ENCODE data around the gene PAK5.

Gene PAK5

DNA sequence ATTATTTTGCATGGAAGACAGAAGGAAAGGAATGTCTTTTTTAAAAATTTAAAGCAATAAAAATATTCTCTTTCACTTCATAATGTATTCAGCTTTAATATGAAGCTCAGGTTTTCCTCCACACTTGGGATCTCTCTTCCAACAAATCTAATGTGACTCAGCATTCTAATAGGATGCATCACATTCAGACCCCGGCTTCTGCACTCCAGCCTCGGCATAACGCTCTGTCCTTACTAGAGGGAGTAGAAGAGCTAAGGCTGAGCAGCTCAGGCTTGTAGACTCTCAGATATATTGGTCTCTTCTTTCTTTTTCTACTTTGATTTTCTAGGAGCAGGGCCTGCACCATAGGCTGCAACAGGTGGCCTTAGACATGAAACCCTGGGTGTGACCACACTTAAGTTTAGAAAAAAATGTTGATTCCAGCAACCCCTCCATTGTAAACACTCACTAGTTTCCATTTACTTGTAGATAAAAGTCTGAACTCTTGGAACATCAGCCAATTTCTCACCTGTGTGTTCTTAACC is 161.7 kb downstream of the PAK5 start:
- no peak for DNase-seq (ENCODE audit: low read depth)
- TF ChIP-seq, protein P1, sequence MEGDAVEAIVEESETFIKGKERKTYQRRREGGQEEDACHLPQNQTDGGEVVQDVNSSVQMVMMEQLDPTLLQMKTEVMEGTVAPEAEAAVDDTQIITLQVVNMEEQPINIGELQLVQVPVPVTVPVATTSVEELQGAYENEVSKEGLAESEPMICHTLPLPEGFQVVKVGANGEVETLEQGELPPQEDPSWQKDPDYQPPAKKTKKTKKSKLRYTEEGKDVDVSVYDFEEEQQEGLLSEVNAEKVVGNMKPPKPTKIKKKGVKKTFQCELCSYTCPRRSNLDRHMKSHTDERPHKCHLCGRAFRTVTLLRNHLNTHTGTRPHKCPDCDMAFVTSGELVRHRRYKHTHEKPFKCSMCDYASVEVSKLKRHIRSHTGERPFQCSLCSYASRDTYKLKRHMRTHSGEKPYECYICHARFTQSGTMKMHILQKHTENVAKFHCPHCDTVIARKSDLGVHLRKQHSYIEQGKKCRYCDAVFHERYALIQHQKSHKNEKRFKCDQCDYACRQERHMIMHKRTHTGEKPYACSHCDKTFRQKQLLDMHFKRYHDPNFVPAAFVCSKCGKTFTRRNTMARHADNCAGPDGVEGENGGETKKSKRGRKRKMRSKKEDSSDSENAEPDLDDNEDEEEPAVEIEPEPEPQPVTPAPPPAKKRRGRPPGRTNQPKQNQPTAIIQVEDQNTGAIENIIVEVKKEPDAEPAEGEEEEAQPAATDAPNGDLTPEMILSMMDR (IDR thresholded peaks at IDR 0.05; ENCODE audit: insufficient read depth, low read depth, low read length, missing control alignments) = no peak
- H3K4me3 ChIP-seq (ENCODE audit: low read depth, low read length) = no peak overlapping the region

DNA sequence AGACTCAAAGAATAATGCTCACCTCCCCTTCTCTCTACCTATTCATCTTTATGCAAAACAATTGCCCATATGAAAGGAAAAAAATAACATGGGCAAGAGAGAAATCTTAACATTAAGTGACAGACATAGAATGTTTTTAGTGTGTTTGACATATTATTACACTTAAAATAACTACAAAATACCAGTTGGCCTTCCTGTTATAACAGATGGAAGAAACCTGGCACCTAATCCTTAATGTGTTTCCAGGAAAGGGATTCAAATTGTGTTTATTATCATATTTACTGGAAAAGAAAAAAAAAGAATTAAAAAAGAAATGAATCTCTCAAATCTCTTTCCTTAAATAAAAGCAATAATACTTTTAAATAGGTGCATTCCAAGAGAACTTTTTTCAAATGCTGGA is 165.9 kb downstream of the PAK5 start:
- TF ChIP-seq, protein P1 (IDR thresholded peaks at IDR 0.05; ENCODE audit: insufficient read depth, low read depth, low read length, missing control alignments) = no peak
- DNase-seq (ENCODE audit: low read depth) = no peak
- no peak overlapping the region for H3K4me3 ChIP-seq (ENCODE audit: low read depth, low read length)

DNA sequence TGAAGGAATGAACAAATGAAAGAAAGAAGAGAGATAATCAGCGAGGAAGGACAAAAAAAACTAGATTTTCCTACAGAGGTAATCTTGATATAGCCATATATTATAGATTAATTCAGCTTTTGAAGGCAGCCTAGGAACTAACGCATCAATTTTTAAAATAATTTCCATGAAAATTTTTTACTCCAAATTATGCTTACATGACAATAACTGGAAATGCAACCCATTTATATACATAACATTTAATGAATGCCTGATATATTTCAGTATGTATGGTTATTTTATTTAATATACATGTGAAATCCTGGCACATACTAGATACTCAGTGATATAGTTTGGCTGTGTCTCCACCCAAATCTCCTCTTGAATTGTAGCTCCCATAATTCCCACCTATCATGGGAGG is 166.8 kb downstream of the PAK5 start:
- no peak for DNase-seq (ENCODE audit: low read depth)
- no peak overlapping the region for H3K4me3 ChIP-seq (ENCODE audit: low read depth, low read length)
- TF ChIP-seq, protein P1 (IDR thresholded peaks at IDR 0.05; ENCODE audit: insufficient read depth, low read depth, low read length, missing control alignments) = no peak

- TF ChIP-seq, protein P1 (IDR thresholded peaks at IDR 0.05; ENCODE audit: insufficient read depth, low read depth, low read length, missing control alignments) = no peak
- no peak for DNase-seq (ENCODE audit: low read depth)
These were observed 170.5 kb downstream of the PAK5 start for GRCh38 chr20:9668381-9668780.

DNA sequence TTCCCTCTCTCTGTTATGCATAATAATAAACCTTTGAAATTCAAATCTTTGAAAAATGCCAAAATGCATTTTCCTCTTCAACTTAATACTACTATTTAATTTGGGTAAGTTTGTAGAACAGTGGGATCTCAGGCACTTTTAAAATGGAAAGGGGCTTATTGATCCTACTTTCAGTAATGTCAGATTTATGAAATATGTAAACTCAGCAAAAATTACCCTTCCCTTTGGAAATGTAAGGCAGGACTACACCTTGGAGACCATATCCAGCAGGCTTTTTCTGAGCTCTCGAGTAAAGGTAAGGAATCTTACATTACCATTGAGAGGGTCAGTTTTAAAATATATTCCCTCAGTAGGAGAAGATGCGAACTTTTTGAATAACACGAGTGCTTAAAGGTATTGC is 175.5 kb downstream of the PAK5 start:
- no peak overlapping the region for H3K4me3 ChIP-seq (ENCODE audit: low read depth, low read length)
- TF ChIP-seq, protein P1 (IDR thresholded peaks at IDR 0.05; ENCODE audit: insufficient read depth, low read depth, low read length, missing control alignments) = no peak
- DNase-seq (ENCODE audit: low read depth) = no peak

More at GRCh38 chr20:9668381-9668780, 170.5 kb downstream of the PAK5 start:
- no peak overlapping the region for H3K4me3 ChIP-seq (ENCODE audit: low read depth, low read length)

DNA sequence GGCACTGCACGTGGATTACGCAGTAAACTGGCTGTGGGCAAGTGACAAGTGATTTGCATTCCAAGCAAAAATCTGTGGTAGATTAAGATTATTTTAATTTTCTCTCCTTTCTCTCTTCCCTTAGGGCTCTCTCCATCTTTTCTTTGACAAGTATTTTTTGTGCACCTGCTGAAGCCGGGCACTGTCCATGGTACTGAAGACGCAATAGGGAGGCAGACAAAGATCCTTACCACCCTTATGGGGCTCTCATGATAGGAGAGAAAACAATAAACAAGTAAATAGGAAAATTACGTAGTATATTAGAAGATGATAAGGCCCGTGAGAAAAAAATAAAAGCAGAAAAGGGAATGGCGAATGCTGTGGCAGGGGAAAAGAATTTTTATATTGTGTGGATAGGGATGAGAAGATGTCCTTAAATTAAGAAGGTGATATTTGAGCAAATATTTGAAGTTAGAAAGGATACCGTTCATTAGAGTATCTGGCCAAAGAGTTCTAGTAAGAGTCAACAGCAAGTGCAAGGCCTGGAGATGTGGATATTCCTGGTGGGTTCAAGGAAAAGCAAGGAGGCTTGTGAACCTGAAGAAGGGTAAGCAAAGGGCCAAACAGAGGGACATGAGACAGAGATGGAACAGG is 178.5 kb downstream of the PAK5 start:
- TF ChIP-seq, protein P1 (IDR thresholded peaks at IDR 0.05; ENCODE audit: insufficient read depth, low read depth, low read length, missing control alignments) = no peak
- peak; percentile 41 for DNase-seq (ENCODE audit: low read depth)
- no peak overlapping the region for H3K4me3 ChIP-seq (ENCODE audit: low read depth, low read length)

- TF ChIP-seq, protein P1 (IDR thresholded peaks at IDR 0.05; ENCODE audit: insufficient read depth, low read depth, low read length, missing control alignments) = no peak
- DNase-seq (ENCODE audit: low read depth) = no peak
- H3K4me3 ChIP-seq (ENCODE audit: low read depth, low read length) = no peak overlapping the region
These were observed 191.1 kb downstream of the PAK5 start for GRCh38 chr20:9647741-9648140.
